Epidermal melanocyte (primary cell): ENCODE data around the gene PINK1.
"Not testable (repeated sequence)": the region's sequence is repeated elsewhere in the genome, so short reads cannot be mapped to it uniquely, and the experiment has no call there.

ENCODE experiments used
- DNase-seq: peaks from one replicate; pipeline ENCODE4 v3.0.0; 2011; ENCODE audit warnings: low spot score; ENCODE audit not compliant: insufficient read length

PINK1 gene

DNA sequence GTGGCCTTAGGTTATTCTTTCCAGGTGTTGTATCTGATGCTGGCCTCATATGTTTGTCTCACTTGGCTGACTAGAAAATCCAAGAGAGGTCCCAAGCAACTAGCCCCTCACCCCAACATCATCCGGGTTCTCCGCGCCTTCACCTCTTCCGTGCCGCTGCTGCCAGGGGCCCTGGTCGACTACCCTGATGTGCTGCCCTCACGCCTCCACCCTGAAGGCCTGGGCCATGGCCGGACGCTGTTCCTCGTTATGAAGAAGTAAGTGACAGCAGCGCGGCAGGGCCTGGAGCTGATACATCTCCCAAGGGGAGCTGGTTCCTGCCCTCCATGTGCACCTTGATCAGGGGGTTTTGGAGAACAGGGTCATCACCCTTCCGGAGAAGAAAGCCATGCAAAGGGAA, 11.2 kb downstream of the PINK1 start:
- DNase-seq, result no peak

DNA sequence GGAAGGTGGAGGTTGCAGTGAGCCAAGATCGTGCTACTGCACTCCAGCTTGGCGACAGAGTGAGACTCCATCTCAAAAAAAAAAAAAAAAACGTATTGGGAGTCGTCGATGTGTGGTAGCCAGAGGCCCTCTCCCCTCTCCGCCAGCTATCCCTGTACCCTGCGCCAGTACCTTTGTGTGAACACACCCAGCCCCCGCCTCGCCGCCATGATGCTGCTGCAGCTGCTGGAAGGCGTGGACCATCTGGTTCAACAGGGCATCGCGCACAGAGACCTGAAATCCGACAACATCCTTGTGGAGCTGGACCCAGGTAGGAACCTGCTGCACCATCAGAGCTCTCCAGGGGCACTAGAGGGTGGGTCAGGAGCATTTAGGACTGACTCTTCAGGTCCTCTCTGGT, 12.2 kb downstream of the PINK1 start:
- no peak for DNase-seq

DNA sequence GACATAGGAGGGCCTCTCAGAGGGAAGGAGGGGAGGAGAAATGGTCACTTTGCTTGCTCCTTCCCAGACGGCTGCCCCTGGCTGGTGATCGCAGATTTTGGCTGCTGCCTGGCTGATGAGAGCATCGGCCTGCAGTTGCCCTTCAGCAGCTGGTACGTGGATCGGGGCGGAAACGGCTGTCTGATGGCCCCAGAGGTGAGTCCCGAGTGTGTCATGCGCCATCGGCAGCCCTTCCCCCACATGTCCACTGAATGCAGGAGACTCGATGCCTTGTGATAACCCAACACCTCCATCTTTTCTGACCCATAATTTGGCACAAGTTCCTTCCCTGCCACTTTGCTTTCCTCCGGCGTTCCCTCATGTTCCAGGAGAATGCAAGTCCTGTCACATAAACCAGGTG, 15.2 kb downstream of the PINK1 start:
- no peak for DNase-seq

- no peak for DNase-seq
Measured at GRCh38 chr1:20648946-20649345, 15.7 kb downstream of the PINK1 start.

DNA sequence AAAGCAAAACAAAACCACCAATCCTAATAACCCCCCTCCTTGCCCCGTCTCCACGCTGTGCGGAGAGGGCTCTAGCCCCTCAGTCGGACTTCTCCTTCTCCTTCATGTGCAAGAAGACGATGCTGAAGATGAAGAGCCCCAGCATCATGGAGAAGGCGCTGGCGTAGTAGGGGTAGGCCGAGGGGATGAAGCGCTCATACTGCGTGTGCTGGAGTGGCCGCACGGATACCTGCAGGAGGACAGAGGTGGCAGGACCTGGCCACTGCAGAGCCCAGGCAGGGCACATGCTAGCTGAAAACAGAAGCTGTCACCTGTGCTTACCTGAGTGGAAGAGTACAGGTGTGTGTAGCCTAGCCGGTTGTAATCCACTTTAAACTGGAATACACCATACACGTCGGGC, 19.0 kb downstream of the PINK1 start:
- DNase-seq, result no peak

DNA sequence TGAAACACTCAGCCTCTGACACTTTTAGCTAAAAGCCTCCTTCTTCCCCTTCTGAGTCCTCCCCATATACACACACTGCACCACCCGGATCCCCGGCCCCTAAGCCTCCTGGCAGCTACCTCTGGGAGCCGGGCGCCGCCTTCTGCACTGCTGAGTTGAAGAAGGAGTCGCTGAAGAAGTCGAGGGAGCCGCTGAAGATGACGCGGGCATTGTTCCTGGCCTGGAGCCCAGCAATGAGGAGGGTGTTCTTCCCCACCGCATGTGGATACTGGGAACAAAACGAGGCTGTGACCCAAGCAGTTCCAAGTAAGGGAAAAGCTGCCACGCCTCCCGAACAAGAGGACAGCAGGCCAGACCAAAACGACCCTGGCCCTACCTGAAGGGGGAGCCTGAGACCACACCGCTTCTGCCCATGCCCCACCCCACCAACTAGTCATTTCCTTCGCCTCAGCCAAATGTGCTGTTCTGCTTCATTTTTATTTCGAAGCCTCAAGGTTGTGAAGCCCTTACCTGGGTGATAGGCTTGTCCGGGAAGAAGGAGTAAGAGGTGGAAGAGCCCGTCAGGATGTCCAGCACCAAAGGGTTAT, 20.9 kb downstream of the PINK1 start:
- DNase-seq, result no peak

DNA sequence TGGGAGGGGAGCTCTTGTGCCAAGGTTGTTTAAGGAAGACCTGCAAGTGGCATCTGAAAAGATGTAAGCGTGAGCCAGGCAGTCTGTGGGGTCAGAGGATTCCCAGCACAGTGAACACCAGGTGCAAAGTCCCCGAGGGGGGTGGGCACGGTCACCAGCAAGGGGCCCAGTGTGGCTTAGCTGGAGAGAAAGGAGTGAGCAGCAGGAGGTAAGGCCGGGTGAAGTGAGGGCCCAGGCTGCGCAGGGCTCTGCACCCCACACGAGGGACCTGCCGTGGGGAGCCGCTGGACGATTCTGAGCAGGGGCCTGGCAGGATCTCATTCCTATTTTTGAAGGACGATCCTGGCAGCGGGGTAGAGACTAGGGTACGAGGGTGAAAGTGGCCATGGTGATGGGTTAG, 23.8 kb downstream of the PINK1 start:
- no peak for DNase-seq

GRCh38 chr1:20658166-20658915, 25.1 kb downstream of the PINK1 start:
- no peak for DNase-seq

DNA sequence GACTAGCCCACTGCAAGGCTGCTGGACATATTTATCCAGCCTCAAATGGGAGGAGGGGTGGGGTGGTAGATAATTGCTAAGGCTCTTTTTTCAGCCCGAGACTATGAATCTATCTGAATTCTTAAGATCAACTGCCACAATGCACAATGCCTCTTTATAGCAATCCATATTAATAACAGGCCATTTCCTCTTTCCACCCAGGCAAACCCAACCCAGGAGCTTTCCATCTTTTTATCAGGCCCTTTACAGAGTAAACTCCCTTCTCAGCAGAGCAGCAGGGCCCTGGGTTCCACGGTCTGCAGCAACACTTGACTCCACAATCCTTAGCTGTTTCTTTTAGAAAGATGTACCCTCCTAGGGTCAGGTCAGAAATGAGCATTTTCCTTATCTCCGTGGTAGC, 27.1 kb downstream of the PINK1 start:
- DNase-seq, result no peak

DNA sequence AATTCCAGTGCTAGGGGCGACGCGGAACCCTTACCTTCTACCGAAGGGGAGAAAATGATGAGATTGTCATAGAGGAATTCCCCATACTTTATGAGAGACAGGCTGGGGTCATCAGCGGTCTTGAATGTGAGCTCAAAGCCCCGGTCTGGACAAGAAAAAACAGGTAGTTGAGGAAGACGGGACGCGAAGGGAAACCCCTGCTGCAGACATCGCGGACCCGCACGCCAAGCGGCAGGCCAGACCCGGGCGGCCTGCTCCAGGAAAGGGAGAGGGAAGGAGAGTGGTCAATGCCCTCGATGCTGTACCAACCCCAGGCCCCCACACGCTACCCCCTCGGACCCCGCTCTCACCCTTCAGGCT, 27.6 kb downstream of the PINK1 start:
- no peak for DNase-seq

GRCh38 chr1:20661207-20662109, 28.2 kb downstream of the PINK1 start, which contains the start of gene DDOST:
Gene DDOST, minus strand, starts transcription at chr1:20661369. Its CDS starts 19 bp downstream, at chr1:20661350.
- DNase-seq, result peak; percentile 98

- DNase-seq, result no peak
Measured at GRCh38 chr1:20662110-20662475, 28.8 kb downstream of the PINK1 start.

- no peak for DNase-seq
Measured at GRCh38 chr1:20663365-20663764, 30.1 kb downstream of the PINK1 start.

DNA sequence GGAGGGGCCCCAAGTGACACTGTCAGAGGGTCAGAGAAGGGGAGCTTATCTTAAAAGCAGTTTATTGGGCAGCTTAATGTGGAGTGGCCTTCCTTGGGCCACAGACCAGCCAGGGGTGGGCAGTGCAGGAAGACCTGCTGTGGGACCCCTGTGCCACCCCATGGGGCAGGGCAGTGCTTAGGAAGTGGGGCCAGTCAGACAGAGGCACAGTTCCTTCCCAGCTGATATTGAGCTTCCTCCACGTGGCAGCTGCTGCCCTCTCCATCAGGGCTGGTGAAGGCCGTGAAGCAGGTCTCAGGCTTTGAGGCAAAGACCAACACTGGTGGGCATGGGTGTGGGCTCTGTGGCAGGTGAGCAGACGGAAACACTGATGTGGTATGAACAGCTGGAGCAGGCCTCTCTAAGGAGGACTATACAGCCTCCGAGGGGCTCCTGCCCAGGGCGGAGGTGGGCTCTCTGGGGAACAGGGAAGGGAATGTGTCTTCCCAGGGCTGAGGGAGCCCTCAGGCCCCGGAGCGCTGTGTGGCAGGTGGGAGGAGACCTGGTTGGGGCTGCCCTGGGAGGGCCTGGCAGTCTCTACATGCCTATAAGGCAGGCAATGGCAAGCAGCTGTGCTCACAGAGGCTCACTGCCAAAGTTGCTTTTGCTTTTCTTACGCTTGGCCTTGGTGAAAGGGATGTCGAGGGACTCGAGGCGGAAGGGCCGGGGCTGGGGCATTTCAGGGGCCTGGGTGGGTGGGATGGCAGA, 30.9 kb downstream of the PINK1 start:
- no peak for DNase-seq

DNA sequence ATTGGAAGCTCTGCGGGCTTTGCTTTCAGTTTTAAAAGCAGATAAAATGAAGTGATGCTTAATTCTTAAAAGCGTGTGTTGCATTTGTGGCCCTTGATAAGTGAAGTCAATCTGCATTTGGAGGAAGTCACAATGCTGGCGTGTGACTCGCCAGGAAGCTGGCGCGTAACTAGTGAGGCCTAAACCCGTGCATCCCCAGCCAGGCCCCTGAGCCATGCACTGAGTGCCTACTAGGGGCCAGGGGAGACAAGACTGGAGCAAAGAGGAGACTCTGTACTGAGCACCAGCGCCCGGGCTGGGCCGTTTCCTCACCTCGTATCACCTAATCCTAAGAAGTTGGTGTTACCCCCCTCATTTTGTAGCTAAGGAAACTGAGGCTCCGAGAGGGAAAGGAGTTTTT, 32.5 kb downstream of the PINK1 start:
- DNase-seq, result no peak

- no peak for DNase-seq
Measured at GRCh38 chr1:20666146-20666545, 32.9 kb downstream of the PINK1 start.

DNA sequence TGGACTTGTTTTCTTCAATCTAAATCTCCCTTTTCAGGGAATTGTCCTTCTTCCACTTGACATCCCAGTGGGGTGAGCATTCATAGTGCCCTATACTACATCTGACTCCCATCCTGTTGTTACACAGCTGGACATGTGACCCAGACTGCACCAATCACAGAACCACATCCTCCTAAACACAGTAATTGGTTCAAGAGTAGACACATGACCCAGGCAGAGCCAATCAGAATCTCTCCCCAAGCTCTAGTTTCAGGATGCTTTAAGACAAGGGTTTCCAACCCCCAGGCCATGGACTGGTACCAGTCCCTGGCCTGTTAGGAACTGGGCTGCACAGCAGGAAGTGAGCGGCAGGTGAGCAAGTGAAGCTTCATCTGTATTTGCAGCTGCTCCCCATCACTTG, 33.5 kb downstream of the PINK1 start:
- no peak for DNase-seq

DNA sequence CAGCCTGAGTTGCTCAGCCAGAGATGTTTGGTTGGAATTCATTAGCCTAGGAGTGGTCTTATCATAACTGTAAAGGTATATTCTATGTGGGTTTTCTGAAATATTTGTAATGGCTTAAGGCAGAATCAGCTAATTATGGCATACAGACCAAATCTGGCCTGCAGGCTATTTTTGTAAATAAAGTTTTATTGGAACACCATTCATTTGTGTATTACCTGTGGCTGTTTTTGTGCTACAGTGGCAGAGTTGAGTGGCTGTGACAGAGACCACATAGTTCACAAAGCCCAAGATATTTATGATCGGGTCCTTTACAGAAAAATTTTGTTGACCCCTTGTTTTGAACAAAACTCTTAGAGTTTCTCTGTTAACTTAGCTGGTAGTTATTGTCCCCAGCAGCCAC, 35.3 kb downstream of the PINK1 start:
- no peak for DNase-seq

- no peak for DNase-seq
Measured at GRCh38 chr1:20670936-20671335, 37.7 kb downstream of the PINK1 start.

DNA sequence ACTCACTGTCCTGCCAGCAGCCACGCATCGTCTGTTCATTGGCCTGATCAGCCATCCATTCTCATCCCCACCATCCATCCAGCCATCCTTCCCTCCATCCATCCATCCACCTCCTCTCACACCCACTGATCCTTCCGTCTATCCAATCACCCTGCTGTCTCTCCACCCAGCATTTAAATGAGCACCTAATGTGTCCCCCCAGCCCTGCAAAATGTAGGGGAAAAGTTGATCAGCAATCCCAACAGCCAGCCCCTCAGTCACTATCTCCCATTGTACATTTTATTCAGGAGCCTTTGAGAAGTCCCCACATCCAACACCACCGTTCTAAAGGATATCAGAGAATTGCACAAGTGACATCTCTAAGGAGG, 39.0 kb downstream of the PINK1 start:
- no peak for DNase-seq

- not testable (repeated sequence) for DNase-seq
Measured at GRCh38 chr1:20673626-20674025, 40.4 kb downstream of the PINK1 start.

DNA sequence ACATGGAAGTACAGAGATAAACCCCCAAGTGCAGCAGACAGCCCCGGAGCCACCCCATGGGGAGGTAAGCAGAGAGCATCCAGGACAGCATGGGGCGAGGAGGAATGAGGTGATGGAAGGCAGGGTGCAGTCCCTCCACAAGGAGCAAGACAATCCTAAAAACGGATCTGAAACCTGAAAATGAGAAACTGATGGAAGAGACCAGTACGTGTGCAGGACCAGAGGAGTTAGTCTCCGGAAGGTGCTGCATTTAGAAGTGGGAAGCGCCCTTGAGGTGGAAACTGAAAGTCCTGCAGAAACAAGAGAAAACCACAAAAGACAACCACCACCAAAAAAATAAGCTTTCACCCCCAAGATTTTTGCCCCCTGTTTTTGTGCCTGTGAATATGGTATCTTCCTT, 45.3 kb downstream of the PINK1 start:
- DNase-seq, result no peak
